Measurements from ENCODE around the gene CCDC138. TPM values are rescaled to one million over a fixed set of nuclear protein-coding genes. Genes with fewer than 3 reads are reported as not detected.
A peak's percentile ranks its signal among the peaks of the same experiment; 100 is the strongest.

Gene CCDC138
- polyA plus RNA-seq, 6 donors from 2014 or later = 6.6 to 16.9 (median 10.5) TPM

- Mint-ChIP-seq H3K9me3 (peaks cover 0 to 48% (median 17%) of the 10 kb centered on the region in 7 donors), H3K27ac (no peak overlapping the region), H3K4me1 (no peaks in the 10 kb centered on the region), H3K27me3 (no peaks in the 10 kb centered on the region), H3K36me3 (peaks cover 30 to 47% of the 10 kb centered on the region in 2 donors), H3K4me3 (no peak overlapping the region)
- no peak for ATAC-seq (ENCODE audit: low read depth in 2 of 2)
- no peak for DNase-seq
Measured at GRCh38 chr2:108841506-108841905, 54.9 kb downstream of the CCDC138 start.

GRCh38 chr2:108845923-108846322, 59.4 kb downstream of the CCDC138 start:
- H3K4me3 Mint-ChIP-seq = no peak overlapping the region
- H3K9me3 Mint-ChIP-seq = peaks cover 0 to 10% (median 5%) of the 10 kb centered on the region in 7 donors
- peaks cover 27 to 35% of the 10 kb centered on the region in 2 donors for H3K36me3 Mint-ChIP-seq

GRCh38 chr2:108847000-108847399, 60.4 kb downstream of the CCDC138 start:
- DNase-seq (no peak), ATAC-seq (ENCODE audit: low read depth in 2 of 2) (no peak)
- H3K4me3 Mint-ChIP-seq = no peak overlapping the region
- H3K27ac Mint-ChIP-seq = peak overlapping the region in 1 of 6 donors; percentile 31
- no peaks in the 10 kb centered on the region for H3K27me3 Mint-ChIP-seq
- no peaks in the 10 kb centered on the region for H3K9me3 Mint-ChIP-seq
- H3K36me3 Mint-ChIP-seq = peaks cover 16 to 31% of the 10 kb centered on the region in 2 donors
- no peaks in the 10 kb centered on the region for H3K4me1 Mint-ChIP-seq

More at GRCh38 chr2:108845923-108846322, 59.4 kb downstream of the CCDC138 start:
- Mint-ChIP-seq H3K27me3 (no peaks in the 10 kb centered on the region), H3K27ac (no peak overlapping the region), H3K4me1 (no peaks in the 10 kb centered on the region)
- DNase-seq (no peak), ATAC-seq (ENCODE audit: low read depth in 2 of 2) (no peak)

- H3K27ac Mint-ChIP-seq = no peak overlapping the region
Measured at GRCh38 chr2:108852375-108852774, 65.8 kb downstream of the CCDC138 start.

GRCh38 chr2:108853421-108853820, 66.8 kb downstream of the CCDC138 start:
- H3K4me1 Mint-ChIP-seq = no peaks in the 10 kb centered on the region
- no peak for DNase-seq
- no peak for ATAC-seq (ENCODE audit: low read depth in 2 of 2)
- H3K9me3 Mint-ChIP-seq = no peaks in the 10 kb centered on the region
- no peaks in the 10 kb centered on the region for H3K27me3 Mint-ChIP-seq
- no peak overlapping the region for H3K27ac Mint-ChIP-seq
- peaks cover 0 to 24% of the 10 kb centered on the region in 2 donors for H3K36me3 Mint-ChIP-seq
- H3K4me3 Mint-ChIP-seq = no peak overlapping the region

More at GRCh38 chr2:108852375-108852774, 65.8 kb downstream of the CCDC138 start:
- no peaks in the 10 kb centered on the region for H3K4me1 Mint-ChIP-seq
- no peaks in the 10 kb centered on the region for H3K27me3 Mint-ChIP-seq
- H3K4me3 Mint-ChIP-seq = no peak overlapping the region
- ATAC-seq (ENCODE audit: low read depth in 2 of 2) (no peak), DNase-seq (no peak)
- no peaks in the 10 kb centered on the region for H3K9me3 Mint-ChIP-seq
- peaks cover 0 to 21% of the 10 kb centered on the region in 2 donors for H3K36me3 Mint-ChIP-seq

- Mint-ChIP-seq H3K36me3 (peaks cover 0 to 30% of the 10 kb centered on the region in 2 donors), H3K27ac (no peak overlapping the region), H3K9me3 (no peaks in the 10 kb centered on the region), H3K27me3 (no peaks in the 10 kb centered on the region), H3K4me3 (no peak overlapping the region), H3K4me1 (no peaks in the 10 kb centered on the region)
- no peak for DNase-seq
- ATAC-seq (ENCODE audit: low read depth in 2 of 2) = no peak
Measured at GRCh38 chr2:108854484-108854883, 67.9 kb downstream of the CCDC138 start.

- Mint-ChIP-seq H3K27me3 (no peaks in the 10 kb centered on the region), H3K36me3 (peaks cover 0 to 27% of the 10 kb centered on the region in 2 donors), H3K4me3 (no peak overlapping the region), H3K4me1 (no peaks in the 10 kb centered on the region), H3K9me3 (no peaks in the 10 kb centered on the region), H3K27ac (peak overlapping the region in 4 of 6 donors; percentile 13 to 71 (median 16))
- ATAC-seq (ENCODE audit: low read depth in 2 of 2) = no peak
- no peak for DNase-seq
Measured at GRCh38 chr2:108855194-108855593, 68.6 kb downstream of the CCDC138 start.

- peak overlapping the region in 2 of 6 donors; percentile 24 to 29 for H3K27ac Mint-ChIP-seq
- H3K36me3 Mint-ChIP-seq = peaks cover 0 to 12% of the 10 kb centered on the region in 2 donors
- H3K4me3 Mint-ChIP-seq = no peak overlapping the region
- no peaks in the 10 kb centered on the region for H3K9me3 Mint-ChIP-seq
- no peak for DNase-seq
- no peaks in the 10 kb centered on the region for H3K4me1 Mint-ChIP-seq
- H3K27me3 Mint-ChIP-seq = no peaks in the 10 kb centered on the region
- no peak for ATAC-seq (ENCODE audit: low read depth in 2 of 2)
Measured at GRCh38 chr2:108858894-108859293, 72.3 kb downstream of the CCDC138 start.

- H3K27ac Mint-ChIP-seq = no peak overlapping the region
- H3K4me1 Mint-ChIP-seq = no peaks in the 10 kb centered on the region
Measured at GRCh38 chr2:108866041-108866440, 79.5 kb downstream of the CCDC138 start.

GRCh38 chr2:108868911-108869310, 82.3 kb downstream of the CCDC138 start:
- DNase-seq (no peak), ATAC-seq (ENCODE audit: low read depth in 2 of 2) (no peak)
- H3K36me3 Mint-ChIP-seq = peaks cover 43 to 46% of the 10 kb centered on the region in 2 donors
- no peak overlapping the region for H3K27ac Mint-ChIP-seq
- no peaks in the 10 kb centered on the region for H3K27me3 Mint-ChIP-seq
- no peak overlapping the region for H3K4me3 Mint-ChIP-seq
- no peaks in the 10 kb centered on the region for H3K4me1 Mint-ChIP-seq
- H3K9me3 Mint-ChIP-seq = peaks cover 15 to 38% (median 20%) of the 10 kb centered on the region in 7 donors

More at GRCh38 chr2:108866041-108866440, 79.5 kb downstream of the CCDC138 start:
- Mint-ChIP-seq H3K36me3 (peaks cover 36 to 38% of the 10 kb centered on the region in 2 donors), H3K4me3 (no peak overlapping the region), H3K9me3 (peaks cover 12 to 27% (median 15%) of the 10 kb centered on the region in 7 donors), H3K27me3 (no peaks in the 10 kb centered on the region)
- DNase-seq (no peak), ATAC-seq (ENCODE audit: low read depth in 2 of 2) (no peak)

GRCh38 chr2:108869542-108869941, 83.0 kb downstream of the CCDC138 start:
- Mint-ChIP-seq H3K36me3 (peaks cover 43 to 52% of the 10 kb centered on the region in 2 donors), H3K4me1 (no peaks in the 10 kb centered on the region), H3K9me3 (peaks cover 15 to 38% (median 20%) of the 10 kb centered on the region in 7 donors), H3K27me3 (no peaks in the 10 kb centered on the region), H3K4me3 (peak overlapping the region in 1 of 8 donors; percentile 4), H3K27ac (no peak overlapping the region)
- ATAC-seq (ENCODE audit: low read depth in 2 of 2) = no peak
- DNase-seq = no peak

GRCh38 chr2:108870069-108870644, 83.6 kb downstream of the CCDC138 start:
- Mint-ChIP-seq H3K9me3 (peaks cover 15 to 38% (median 20%) of the 10 kb centered on the region in 7 donors), H3K36me3 (peaks cover 43 to 52% of the 10 kb centered on the region in 2 donors), H3K27ac (no peak overlapping the region), H3K4me1 (no peaks in the 10 kb centered on the region), H3K27me3 (no peaks in the 10 kb centered on the region), H3K4me3 (no peak overlapping the region)
- ATAC-seq (ENCODE audit: low read depth in 2 of 2) (no peak), DNase-seq (no peak)

GRCh38 chr2:108877506-108877905, 90.9 kb downstream of the CCDC138 start:
- no peak for DNase-seq
- H3K4me3 Mint-ChIP-seq = no peak overlapping the region
- H3K4me1 Mint-ChIP-seq = no peaks in the 10 kb centered on the region
- no peaks in the 10 kb centered on the region for H3K27me3 Mint-ChIP-seq
- H3K9me3 Mint-ChIP-seq = peaks cover 7 to 27% (median 11%) of the 10 kb centered on the region in 7 donors
- no peak for ATAC-seq (ENCODE audit: low read depth in 2 of 2)
- peaks cover 0 to 13% of the 10 kb centered on the region in 2 donors for H3K36me3 Mint-ChIP-seq
- H3K27ac Mint-ChIP-seq = no peak overlapping the region

- no peaks in the 10 kb centered on the region for H3K27me3 Mint-ChIP-seq
- H3K4me1 Mint-ChIP-seq = no peaks in the 10 kb centered on the region
- H3K36me3 Mint-ChIP-seq = peaks cover 0 to 13% of the 10 kb centered on the region in 2 donors
- H3K9me3 Mint-ChIP-seq = peaks cover 7 to 34% (median 15%) of the 10 kb centered on the region in 7 donors
- H3K4me3 Mint-ChIP-seq = no peak overlapping the region
- ATAC-seq (ENCODE audit: low read depth in 2 of 2) (no peak), DNase-seq (no peak)
- no peak overlapping the region for H3K27ac Mint-ChIP-seq
Measured at GRCh38 chr2:108878276-108878675, 91.7 kb downstream of the CCDC138 start.
